A549 (cell line): ENCODE measurements around the gene SATB2. TPM values are rescaled to one million over a fixed set of nuclear protein-coding genes. Genes with fewer than 3 reads are reported as not detected.

Experiments used
- ATAC-seq, 2 experiments: fragments of 200-7000 bp in 1 of 2; fragments of >200 bp in 1 of 2; cut with Nextera tagmentation in 1 of 2; cut with Tn5 transposase in 1 of 2; 3 replicates each; pipeline versions ENCODE4 v1.8.0 to v1.9.1; 2018 to 2020; ENCODE audit warnings: mild to moderate bottlenecking in 1 of 2, moderate library complexity in 1 of 2
- CTCF ChIA-PET: fragments of 300-600 bp; sonication (Branson Sonifier 250); formaldehyde crosslinking; extraction: SDS; loops from one replicate; lab custom pipeline; 2021; ENCODE audit warnings: antibody characterized with exemption, inconsistent platforms; lab: Yijun Ruan, JAX
- POLR2A ChIA-PET: fragments of 350-600 bp; formaldehyde crosslinking; extraction: SDS; loops from one replicate; lab custom pipeline; 2021; ENCODE audit warnings: antibody characterized with exemption, inconsistent platforms; lab: Yijun Ruan, JAX
- DNase-seq, 2 experiments: peaks; one replicate each; pipeline versions ENCODE4 v3.0.0 to v3.0.0-alpha.2; 2011 to 2016; ENCODE audit warnings: low read depth in 1 of 2, low spot score in 1 of 2
- FAIRE-seq: peaks from 2 replicates; lab custom pipeline; 2011; peaks lifted over from hg19 to GRCh38; lab: Jason Lieb, UNC
- H3K27ac ChIP-seq, 2 experiments: fragments of >200 bp; sonication (Bioruptor Twin); formaldehyde crosslinking; 3 replicates each; pipeline ENCODE4 v1.5.1; 2016 to 2017
- H3K4me1 ChIP-seq: fragments of >200 bp; sonication (Bioruptor Twin); formaldehyde crosslinking; 3 replicates; pipeline ENCODE4 v1.6.1; 2016
- H3K4me2 ChIP-seq: fragments of >200 bp; sonication (Bioruptor Twin); formaldehyde crosslinking; 3 replicates; pipeline ENCODE4 v1.6.1; 2016
- H3K4me3 ChIP-seq: fragments of >200 bp; sonication (Bioruptor Twin); formaldehyde crosslinking; 3 replicates; pipeline ENCODE4 v1.5.1; 2016
- H3K9me3 ChIP-seq: fragments of >200 bp; sonication (Bioruptor Twin); formaldehyde crosslinking; 3 replicates; pipeline ENCODE4 v1.6.1; 2016
- ATOH8 ChIP-seq: fragments of 250-450 bp; sonication (Bioruptor Pico); IDR thresholded peaks from 2 replicates; pipeline ENCODE4 v1.5.0; 2020; ENCODE audit warnings: low read depth, mild to moderate bottlenecking, moderate library complexity
- BCL3 ChIP-seq: fragments of >200 bp; sonication (Bioruptor Twin); formaldehyde crosslinking; IDR thresholded peaks from 3 replicates; pipeline ENCODE4 v1.6.1; 2016
- CBX2 ChIP-seq: fragments of 200-600 bp; sonication (generic); IDR thresholded peaks from 2 replicates; pipeline ENCODE4 v1.6.1; 2016; ENCODE audit warnings: low read depth, mild to moderate bottlenecking, borderline replicate concordance
- CBX8 ChIP-seq: fragments of 200-600 bp; sonication (generic); IDR thresholded peaks from 2 replicates; pipeline ENCODE4 v1.6.1; 2016
- CHD2 ChIP-seq: fragments of 150-350 bp; IDR thresholded peaks from 2 replicates; pipeline ENCODE4 v1.6.1; 2014; ENCODE audit warnings: low read length; ENCODE audit not compliant: partially characterized antibody
- CHD4 ChIP-seq: fragments of 200-600 bp; sonication (generic); IDR thresholded peaks from 2 replicates; pipeline ENCODE4 v1.6.1; 2016; ENCODE audit warnings: antibody characterized with exemption, mild to moderate bottlenecking, borderline replicate concordance
- CTCF ChIP-seq: fragments of >200 bp; sonication (Bioruptor Twin); formaldehyde crosslinking; IDR thresholded peaks from 3 replicates; pipeline ENCODE4 v1.5.1; 2016
- EHF ChIP-seq: fragments of 250-450 bp; sonication (Bioruptor Pico); IDR thresholded peaks from 2 replicates; pipeline ENCODE4 v1.5.0; 2020; ENCODE audit warnings: mild to moderate bottlenecking
- ESRRA ChIP-seq: fragments of 150-350 bp; IDR thresholded peaks from 2 replicates; pipeline ENCODE4 v1.6.1; 2014; ENCODE audit warnings: mild to moderate bottlenecking, low read length, borderline replicate concordance
- HEYL ChIP-seq: fragments of 250-450 bp; sonication (Bioruptor Pico); IDR thresholded peaks from 2 replicates; pipeline ENCODE4 v1.8.0; 2021; ENCODE audit warnings: mild to moderate bottlenecking, moderate library complexity
- HMGXB4 ChIP-seq: fragments of 250-450 bp; sonication (Bioruptor Pico); IDR thresholded peaks from 2 replicates; pipeline ENCODE4 v1.5.0; 2021; ENCODE audit warnings: mild to moderate bottlenecking, moderate library complexity, borderline replicate concordance
- HOXB13 ChIP-seq: fragments of 250-450 bp; sonication (Bioruptor Pico); IDR thresholded peaks from 2 replicates; pipeline ENCODE4 v1.5.0; 2020; ENCODE audit warnings: low read depth, mild to moderate bottlenecking, moderate library complexity
- KDM1A ChIP-seq: fragments of 200-600 bp; sonication (generic); IDR thresholded peaks from 2 replicates; pipeline ENCODE4 v1.6.1; 2016; ENCODE audit warnings: low read depth, mild to moderate bottlenecking
- MAFK ChIP-seq: fragments of 450-650 bp; IDR thresholded peaks from 2 replicates; pipeline ENCODE4 v1.6.1; 2014; ENCODE audit not compliant: partially characterized antibody
- MAX ChIP-seq: IDR thresholded peaks from 2 replicates; pipeline ENCODE4 v1.6.1; 2012
- NPAS2 ChIP-seq: fragments of 250-450 bp; sonication (Bioruptor Pico); IDR thresholded peaks from 2 replicates; pipeline ENCODE4 v1.8.0; 2022; ENCODE audit warnings: mild to moderate bottlenecking, moderate library complexity, borderline replicate concordance
- NR3C1 ChIP-seq: fragments of >200 bp; sonication (Bioruptor Twin); formaldehyde crosslinking; IDR thresholded peaks from 3 replicates; pipeline ENCODE4 v1.6.1; 2017
- PHF8 ChIP-seq: fragments of 200-600 bp; sonication (generic); IDR thresholded peaks from 2 replicates; pipeline ENCODE4 v1.6.1; 2016; ENCODE audit warnings: low read depth, mild to moderate bottlenecking, antibody characterized with exemption, moderate library complexity, borderline replicate concordance
- POLR2A ChIP-seq: IDR thresholded peaks from 2 replicates; pipeline ENCODE4 v1.6.1; 2012; ENCODE audit warnings: mild to moderate bottlenecking, low read length
- POLR2AphosphoS2 ChIP-seq: conservative IDR thresholded peaks from 2 replicates; pipeline ENCODE4 v1.6.1; 2012; ENCODE audit warnings: low read length, improper control_type of control experiment, inconsistent platforms
- RARB ChIP-seq: fragments of 250-450 bp; sonication (Bioruptor Pico); IDR thresholded peaks from 2 replicates; pipeline ENCODE4 v1.8.0; 2021; ENCODE audit warnings: mild to moderate bottlenecking, moderate library complexity
- TP53 ChIP-seq: fragments of 250-450 bp; sonication (Bioruptor Pico); IDR thresholded peaks from 2 replicates; pipeline ENCODE4 v1.5.0; 2021; ENCODE audit warnings: mild to moderate bottlenecking, moderate library complexity
- ZNF302 ChIP-seq: fragments of 250-450 bp; sonication (Bioruptor Pico); IDR thresholded peaks from 2 replicates; pipeline ENCODE4 v1.9.0; 2021; ENCODE audit warnings: inconsistent platforms, mild to moderate bottlenecking, moderate library complexity
- WGBS: methylation state at CpG from one replicate; pipeline ENCODE4 v1.1.6; 2017; ENCODE audit errors: missing lambda C conversion rate; 5-methylcytosine and 5-hydroxymethylcytosine counted together
- polyA plus RNA-seq, 4 experiments: library from polyadenylated mRNA; depleted of rRNA in 3 of 4; stranded (reverse); fragments of >200 nt; fragmentation: RNase III in 1 of 4; extraction: RNeasy Plus Mini Kit Qiagen cat#74134 plus additional on column Dnase treatment in 1 of 4; gene quantifications; 2 replicates in 3 of 4; 3 replicates in 1 of 4; pipeline ENCODE4 v1.2.3, GENCODE V29; 2011 to 2017

Gene SATB2
- polyA plus RNA-seq, 2 of the 4 experiments (the other 2 are of a cell fraction), result 1.9 to 3.4 TPM

GRCh38 chr2:199308567-199308966 is 149.2 kb downstream of the SATB2 start:
- ATAC-seq, result no peak
- Histone ChIP-seq H3K27ac (no peak overlapping the region), H3K9me3 (no peaks in the 10 kb centered on the region), H3K4me1 (no peaks in the 10 kb centered on the region), H3K4me3 (no peak overlapping the region), H3K4me2 (no peak overlapping the region)
- TF ChIP-seq BCL3, result no peak
- no peak for TF ChIP-seq MAX
- no peak for TF ChIP-seq NR3C1
- no peak for TF ChIP-seq NPAS2 (CRISPR knock-in tag)
- TF ChIP-seq RARB (CRISPR knock-in tag), result no peak
- no peak for TF ChIP-seq KDM1A
- TF ChIP-seq ESRRA, result no peak
- TF ChIP-seq EHF, result no peak
- no peak for TF ChIP-seq CHD2
- ChIA-PET POLR2A (no interaction called here), CTCF (no interaction called here)
- FAIRE-seq, result no peak
- DNase-seq, result no peak
- 92% methylated on average over 14 of the region's 14 CpGs for WGBS

- Histone ChIP-seq H3K4me3 (no peak overlapping the region), H3K9me3 (no peaks in the 10 kb centered on the region), H3K4me2 (no peak overlapping the region), H3K27ac (no peak overlapping the region), H3K4me1 (no peaks in the 10 kb centered on the region)
- POLR2A ChIA-PET, result no interaction called here
- TF ChIP-seq POLR2AphosphoS2, result no peak
- no peak for TF ChIP-seq HOXB13 (CRISPR knock-in tag)
- TF ChIP-seq CBX8, result no peak
- no peak for TF ChIP-seq BCL3
- no peak for TF ChIP-seq RARB (CRISPR knock-in tag)
- no peak for TF ChIP-seq CTCF
- TF ChIP-seq PHF8, result no peak
- TF ChIP-seq TP53 (CRISPR knock-in tag), result no peak
- TF ChIP-seq ZNF302 (CRISPR knock-in tag), result no peak
- TF ChIP-seq HMGXB4 (CRISPR knock-in tag), result no peak
- TF ChIP-seq ATOH8, result no peak
- no peak for TF ChIP-seq MAFK
- TF ChIP-seq HEYL, result no peak
- TF ChIP-seq POLR2A, result no peak
- TF ChIP-seq EHF, result no peak
- no peak for TF ChIP-seq CBX2
- no peak for TF ChIP-seq CHD4
- TF ChIP-seq KDM1A, result no peak
- DNase-seq (no peak), FAIRE-seq (no peak), ATAC-seq (no peak)
- 76% methylated on average over 1 of the region's 1 CpG for WGBS
- CTCF ChIA-PET, result no interaction called here
These were observed 150.3 kb downstream of the SATB2 start for GRCh38 chr2:199307461-199307860.
